GM21619 (cell line): Measurements from ENCODE around the gene IGHMBP2.

Experiments
- ATAC-seq: cut with Tn5 transposase; IDR thresholded peaks from one replicate; pipeline ENCODE4 v1.9.1; 2021; ENCODE audit not compliant: unreplicated experiment

The IGHMBP2 gene

GRCh38 chr11:68938816-68939582 is 35.3 kb downstream of the IGHMBP2 start:
- no peak for ATAC-seq

DNA sequence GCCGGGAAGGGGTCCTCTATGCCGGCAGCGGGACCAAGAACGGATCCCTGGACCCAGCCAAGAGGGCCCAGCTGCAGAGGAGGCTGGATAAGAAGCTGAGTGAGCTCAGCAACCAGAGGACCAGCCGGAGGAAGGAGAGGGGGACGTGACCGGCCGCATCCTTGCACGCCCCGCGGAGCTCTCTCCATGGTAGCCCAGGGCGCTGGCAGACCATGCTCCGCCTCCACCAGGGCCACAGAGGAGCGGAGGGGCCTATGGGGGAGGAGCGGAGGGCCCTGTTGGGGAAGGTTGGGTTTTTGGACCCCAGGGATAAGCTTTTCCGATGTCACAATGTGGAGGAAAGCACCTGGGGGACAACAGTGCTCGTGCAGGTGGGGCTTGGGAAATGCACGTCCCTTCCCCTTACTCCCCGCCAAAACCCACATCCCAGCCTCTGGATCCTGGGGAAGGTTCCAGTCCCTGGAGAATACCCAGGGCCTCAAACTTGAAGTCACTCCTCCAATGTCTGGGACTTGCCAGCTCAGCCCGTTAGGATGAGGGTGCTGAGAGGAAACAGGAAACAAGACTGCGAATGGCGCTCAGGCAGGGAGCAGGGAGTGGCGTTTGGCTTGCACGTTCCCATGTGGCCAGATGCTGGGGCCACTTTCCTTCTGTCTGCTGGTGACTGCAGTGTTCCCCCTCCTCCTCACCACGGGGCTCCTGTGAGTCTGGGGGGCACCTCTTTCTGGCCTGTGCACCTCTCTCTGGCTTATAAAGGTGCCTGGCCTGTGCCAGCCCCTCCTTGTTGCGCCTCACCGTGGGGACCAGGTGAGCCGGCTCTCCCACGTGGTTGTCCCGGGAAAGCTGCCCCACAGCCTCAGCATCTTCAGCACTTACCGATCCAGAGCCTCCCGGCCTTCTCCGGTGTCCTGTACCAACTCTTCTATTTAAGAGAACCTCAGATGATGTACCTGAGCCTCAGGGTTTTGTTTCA is 36.2 kb downstream of the IGHMBP2 start:
- no peak for ATAC-seq

DNA sequence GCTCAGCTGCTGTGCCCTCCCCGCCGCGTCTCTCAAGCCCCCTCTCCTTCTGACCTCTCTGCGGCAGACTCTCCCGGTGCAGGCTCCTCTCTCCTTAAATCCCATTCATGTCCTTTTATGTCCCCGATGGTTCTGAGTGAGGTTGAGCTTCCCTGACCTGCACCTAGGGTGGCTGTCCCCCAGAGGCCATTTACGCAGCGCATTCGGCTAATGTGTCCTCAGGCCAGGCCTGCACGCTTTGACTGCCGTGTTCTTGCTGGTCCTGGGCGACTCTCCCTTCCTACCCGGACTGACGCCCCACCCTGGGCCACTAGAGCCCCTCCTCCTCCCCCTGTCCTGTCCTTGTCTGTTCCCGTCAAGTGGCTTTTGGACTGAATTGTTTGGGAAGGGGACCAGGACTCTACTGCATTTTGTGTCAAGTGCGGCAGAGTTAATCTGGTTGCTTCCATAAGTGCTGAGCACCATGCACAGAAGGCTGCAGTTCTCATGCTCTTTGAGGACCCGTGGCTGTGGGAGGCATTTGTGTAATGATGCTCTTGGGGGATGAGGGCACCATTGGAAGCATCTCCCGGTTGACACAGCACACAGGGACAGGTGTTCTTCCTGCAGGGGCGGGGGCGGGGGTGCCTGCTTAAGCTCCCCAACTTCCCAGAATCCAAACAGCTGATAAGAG is 37.1 kb downstream of the IGHMBP2 start:
- ATAC-seq, result no peak

DNA sequence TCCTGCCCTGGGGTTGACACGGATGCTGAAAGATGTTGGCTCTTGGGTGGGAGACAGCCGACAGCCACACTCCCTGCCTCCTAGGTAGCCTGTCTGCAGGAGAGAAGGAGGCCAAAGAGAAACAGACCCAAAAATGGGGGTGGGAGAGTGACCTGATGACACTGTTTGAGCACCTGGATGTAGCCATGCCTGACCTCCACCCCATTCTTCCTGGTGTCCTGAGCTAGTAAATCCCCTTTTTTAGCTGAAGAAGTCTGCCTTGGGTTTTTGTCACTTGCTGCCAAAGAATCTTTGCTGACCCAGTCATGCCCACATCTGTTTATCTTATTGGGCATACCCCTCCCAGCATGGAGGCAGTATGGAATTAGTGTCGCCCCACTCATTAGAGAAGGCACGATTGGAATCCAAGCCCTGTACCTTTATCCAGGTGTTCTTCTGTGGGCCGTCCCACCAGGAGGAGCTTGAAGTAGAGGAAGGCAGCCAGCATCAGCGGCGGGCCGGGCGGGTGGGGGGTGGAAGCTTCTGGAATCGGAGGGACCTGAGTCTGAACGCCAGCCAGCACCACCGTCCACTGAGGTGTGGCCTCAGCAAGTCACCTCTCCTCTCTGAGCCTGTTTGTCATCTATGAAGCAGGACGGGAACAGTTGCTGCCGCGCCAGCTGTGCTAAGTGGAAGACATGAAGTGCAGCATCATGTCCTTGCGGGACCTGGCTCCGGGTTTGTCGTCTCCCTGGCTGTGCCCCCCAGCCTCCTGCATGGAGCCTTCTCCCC is 37.8 kb downstream of the IGHMBP2 start:
- no peak for ATAC-seq

- no peak for ATAC-seq
These were observed 38.5 kb downstream of the IGHMBP2 start for GRCh38 chr11:68942095-68942620.

- no peak for ATAC-seq
These were observed 39.1 kb downstream of the IGHMBP2 start for GRCh38 chr11:68942751-68943271.

DNA sequence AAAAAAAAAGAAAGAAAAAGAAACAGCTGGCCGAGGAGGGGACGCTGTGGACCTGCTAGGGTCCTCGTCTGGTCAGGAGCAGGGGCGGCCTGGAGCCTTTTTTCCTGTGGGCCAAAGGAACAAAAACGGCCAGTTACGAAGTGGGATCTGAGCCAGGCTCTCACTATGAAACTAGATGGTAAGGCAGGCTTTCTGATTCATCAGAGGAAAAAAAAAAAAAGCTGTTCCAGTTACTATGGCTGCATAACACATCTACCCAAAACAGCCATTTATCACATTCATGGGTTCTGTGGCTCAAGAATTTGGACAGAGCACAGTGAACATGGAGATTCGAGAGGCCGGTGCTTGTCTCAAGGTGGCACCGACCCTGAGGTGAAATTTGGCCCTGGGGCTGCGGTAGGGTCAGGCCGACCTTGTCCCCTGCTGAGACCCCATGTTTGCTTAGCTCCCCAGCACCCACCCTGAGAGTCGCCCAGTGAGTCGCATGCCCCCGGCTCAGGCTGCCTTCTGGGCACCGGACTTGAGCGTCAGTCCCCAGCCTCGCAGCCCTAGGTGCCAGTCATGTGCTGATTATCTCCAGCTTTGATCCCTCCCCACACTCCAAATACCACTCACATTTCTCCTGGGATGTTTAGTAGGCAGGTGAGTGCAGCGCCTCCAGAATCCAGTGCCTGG is 42.9 kb downstream of the IGHMBP2 start:
- ATAC-seq, result no peak

DNA sequence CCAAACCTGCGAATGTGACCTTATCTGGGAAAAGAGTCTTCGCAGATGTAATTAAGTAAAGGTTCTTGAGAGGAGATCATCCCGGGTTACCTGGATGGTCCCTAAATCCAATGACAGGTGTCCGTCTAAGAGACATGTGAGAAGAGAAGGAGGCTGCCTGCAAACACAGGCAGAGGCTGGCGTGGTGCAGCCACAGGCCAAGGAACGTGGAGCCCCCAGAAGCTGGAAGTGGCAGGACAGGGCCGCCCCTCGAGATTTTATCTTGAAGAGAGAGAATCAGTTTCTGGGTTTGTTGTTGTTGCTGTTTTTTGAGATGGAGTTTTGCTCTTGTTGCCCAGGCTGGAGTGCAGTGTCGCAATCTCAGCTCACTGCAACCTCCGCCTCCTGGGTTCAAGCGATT is 43.5 kb downstream of the IGHMBP2 start:
- ATAC-seq, result no peak

DNA sequence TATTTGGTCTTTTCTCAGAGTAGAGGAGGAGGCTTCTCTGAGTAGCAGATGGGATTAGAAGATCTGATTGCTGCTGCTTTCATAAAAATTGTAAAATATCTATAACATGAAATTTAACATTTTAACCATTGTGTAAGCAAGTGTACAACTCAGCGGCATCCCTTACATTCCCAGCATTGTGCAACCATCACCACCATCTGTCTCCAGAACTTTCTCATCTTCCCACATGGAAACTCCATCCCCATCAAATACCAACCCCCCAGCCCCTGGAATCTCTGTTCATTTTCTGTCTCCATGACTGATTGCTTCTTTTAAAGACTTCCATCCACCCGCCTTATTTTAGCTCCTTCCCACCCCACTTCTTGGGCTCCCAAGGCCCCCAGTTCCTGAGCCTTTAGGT is 44.8 kb downstream of the IGHMBP2 start:
- no peak for ATAC-seq

DNA sequence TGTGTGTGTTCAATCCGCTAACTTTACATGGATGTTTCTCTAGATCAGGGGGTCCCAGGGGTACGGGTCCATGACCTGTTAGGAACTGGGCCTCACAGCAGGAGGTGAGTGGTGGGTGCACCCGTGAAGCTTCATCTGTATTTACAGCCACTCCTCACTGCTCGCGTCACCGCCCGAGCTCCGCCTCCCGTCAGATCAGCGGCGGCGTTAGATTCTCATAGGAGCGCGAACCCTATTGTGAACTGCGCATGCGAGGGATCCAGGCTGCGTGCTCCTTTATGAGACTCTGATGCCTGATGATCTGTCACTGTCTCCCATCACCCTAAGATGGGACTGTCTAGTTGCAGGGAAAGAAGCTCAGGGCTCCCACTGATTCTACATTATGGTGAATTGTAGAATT is 45.2 kb downstream of the IGHMBP2 start:
- no peak for ATAC-seq

- no peak for ATAC-seq
These were observed 46.6 kb downstream of the IGHMBP2 start for GRCh38 chr11:68950270-68950669.

DNA sequence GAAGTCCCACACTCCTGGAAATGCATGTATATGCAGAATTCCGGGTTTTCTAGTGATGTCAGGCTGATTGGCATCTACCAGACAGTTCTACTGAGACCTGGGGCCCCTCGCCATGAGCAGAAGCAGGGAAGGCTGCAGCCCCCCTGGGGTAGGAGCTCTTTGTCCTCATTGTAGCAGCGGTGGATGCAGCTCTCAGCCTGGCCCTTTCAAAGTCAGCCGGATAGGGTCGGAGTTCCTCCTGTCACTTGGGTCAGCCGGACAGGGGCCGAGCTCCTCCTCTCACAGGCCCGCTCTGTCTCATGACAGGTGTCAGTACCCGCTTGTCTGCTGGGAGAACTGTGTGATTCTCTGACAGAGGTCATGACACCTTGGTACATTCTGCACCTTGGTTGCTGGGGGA is 47.1 kb downstream of the IGHMBP2 start:
- ATAC-seq, result no peak

- no peak for ATAC-seq
These were observed 51.3 kb downstream of the IGHMBP2 start for GRCh38 chr11:68954836-68955606.

GRCh38 chr11:68955607-68955958 is 51.9 kb downstream of the IGHMBP2 start:
- no peak for ATAC-seq

GRCh38 chr11:68956142-68956541 is 52.5 kb downstream of the IGHMBP2 start:
- ATAC-seq, result no peak

DNA sequence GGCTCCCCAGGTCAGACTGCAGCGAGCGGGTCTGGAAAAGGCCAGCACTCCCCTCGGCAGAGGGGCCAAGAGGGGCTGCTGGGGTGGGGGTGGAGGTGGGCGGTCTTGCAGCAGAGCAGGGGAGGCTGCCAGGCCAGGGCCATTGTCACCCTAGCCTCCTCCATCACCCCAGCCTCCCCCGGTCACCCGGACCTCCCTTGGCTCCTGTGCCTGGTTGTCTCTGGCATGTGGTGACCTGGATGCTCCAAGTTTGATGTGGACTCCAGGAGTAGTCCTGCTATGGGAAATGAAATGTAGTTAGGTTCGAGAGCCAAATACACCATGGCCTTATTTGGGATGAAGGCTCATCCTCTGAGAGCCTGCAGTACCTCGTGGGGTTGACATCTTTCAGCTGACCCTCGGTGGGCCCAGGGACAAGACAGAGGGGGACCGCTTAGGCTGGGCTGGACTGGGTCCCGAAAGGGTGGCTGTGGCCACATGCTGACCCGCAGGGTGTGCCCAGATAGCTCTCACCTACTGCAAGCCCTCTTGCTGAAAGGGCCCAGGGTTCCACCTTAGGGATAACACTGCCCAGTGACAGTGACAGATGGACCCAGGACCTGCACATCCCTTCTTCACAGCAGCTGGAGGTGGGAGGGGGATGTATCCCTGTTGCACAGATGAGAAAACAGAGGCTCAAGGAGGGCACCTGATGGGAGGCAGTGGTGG is 53.0 kb downstream of the IGHMBP2 start:
- no peak for ATAC-seq

GRCh38 chr11:68958211-68958610 is 54.5 kb downstream of the IGHMBP2 start:
- ATAC-seq, result no peak
